Brain microvascular endothelial cell (primary cell): Measurements from ENCODE around the gene TMEM179.

Source experiments
- DNase-seq: peaks from one replicate; pipeline ENCODE4 v3.0.0-alpha.2; 2020
- H3K27ac ChIP-seq: fragments of 250-450 bp; sonication (Bioruptor Pico); 2 replicates; pipeline ENCODE4 v1.5.1; 2020; ENCODE audit warnings: mild to moderate bottlenecking, moderate library complexity
- H3K27me3 ChIP-seq: fragments of 250-450 bp; sonication (Bioruptor Pico); replicated peaks from 2 replicates; pipeline ENCODE4 v1.5.1; 2020; ENCODE audit warnings: mild to moderate bottlenecking
- H3K36me3 ChIP-seq: fragments of 250-450 bp; sonication (Bioruptor Pico); replicated peaks from 2 replicates; pipeline ENCODE4 v1.5.1; 2020; ENCODE audit warnings: mild to moderate bottlenecking
- H3K4me3 ChIP-seq: 2 replicates; pipeline ENCODE4 v1.5.1; 2011; ENCODE audit warnings: low read depth, mild to moderate bottlenecking, control low read depth, low read length, moderate library complexity
- in situ Hi-C: cut with HindIII; loops from 2 replicates; pipeline ENCODE4 v1.10.0; 2017; ENCODE audit warnings: low sequenced_read_pairs, low pct_ligation_motif_present
- TF ChIP-seq, protein P1 (sequence below): IDR thresholded peaks from 2 replicates; pipeline ENCODE4 v1.5.1; 2011; ENCODE audit warnings: low read depth, mild to moderate bottlenecking, moderate library complexity, low read length, control low read depth, inconsistent platforms; ENCODE audit errors: missing control alignments

TMEM179 gene

DNA sequence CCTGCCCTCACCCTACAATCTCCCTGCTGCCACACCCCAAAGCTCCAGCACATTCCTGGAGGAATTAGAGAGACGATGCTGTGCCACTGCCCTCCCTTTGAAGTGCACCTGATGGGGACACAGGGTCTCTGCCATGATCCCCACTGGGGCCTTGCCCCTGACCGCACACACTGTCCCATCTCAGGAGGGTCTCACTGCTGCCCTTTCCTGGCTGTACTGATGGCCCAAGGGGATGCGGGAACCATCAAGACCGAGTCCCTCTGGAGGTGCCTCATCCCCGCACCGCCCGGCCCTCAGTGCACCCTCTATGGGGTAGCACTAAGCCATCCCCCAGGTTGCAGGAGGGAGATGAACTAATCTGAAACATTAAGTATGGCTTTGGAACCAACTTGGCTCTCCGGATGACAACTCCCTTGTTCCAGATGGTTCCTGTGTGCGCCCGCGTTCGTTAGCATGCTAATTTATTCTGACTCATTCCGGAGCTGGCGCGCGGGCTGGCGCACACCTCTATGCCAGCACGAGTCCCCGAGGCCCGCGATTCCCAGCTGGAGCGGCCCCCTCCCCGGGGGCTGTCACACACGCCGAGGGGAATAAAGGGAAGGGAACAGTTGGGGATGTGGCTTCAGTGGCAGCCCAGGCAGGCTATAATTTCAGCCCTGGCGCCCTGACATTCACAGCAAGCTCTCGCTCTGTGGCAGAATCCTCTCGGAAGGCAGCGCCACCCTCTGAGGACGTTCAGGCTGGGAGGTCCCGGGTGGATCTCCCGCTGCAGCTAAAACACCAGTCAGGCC lies 59.2 kb downstream of the TMEM179 start:
- no peak overlapping the region for H3K4me3 ChIP-seq
- in situ Hi-C loops: no loop called here
- no peak for DNase-seq
- H3K36me3 ChIP-seq: no peaks in the 10 kb centered on the region
- TF ChIP-seq, protein P1, sequence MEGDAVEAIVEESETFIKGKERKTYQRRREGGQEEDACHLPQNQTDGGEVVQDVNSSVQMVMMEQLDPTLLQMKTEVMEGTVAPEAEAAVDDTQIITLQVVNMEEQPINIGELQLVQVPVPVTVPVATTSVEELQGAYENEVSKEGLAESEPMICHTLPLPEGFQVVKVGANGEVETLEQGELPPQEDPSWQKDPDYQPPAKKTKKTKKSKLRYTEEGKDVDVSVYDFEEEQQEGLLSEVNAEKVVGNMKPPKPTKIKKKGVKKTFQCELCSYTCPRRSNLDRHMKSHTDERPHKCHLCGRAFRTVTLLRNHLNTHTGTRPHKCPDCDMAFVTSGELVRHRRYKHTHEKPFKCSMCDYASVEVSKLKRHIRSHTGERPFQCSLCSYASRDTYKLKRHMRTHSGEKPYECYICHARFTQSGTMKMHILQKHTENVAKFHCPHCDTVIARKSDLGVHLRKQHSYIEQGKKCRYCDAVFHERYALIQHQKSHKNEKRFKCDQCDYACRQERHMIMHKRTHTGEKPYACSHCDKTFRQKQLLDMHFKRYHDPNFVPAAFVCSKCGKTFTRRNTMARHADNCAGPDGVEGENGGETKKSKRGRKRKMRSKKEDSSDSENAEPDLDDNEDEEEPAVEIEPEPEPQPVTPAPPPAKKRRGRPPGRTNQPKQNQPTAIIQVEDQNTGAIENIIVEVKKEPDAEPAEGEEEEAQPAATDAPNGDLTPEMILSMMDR: no peak
- no peaks in the 10 kb centered on the region for H3K27me3 ChIP-seq
- H3K27ac ChIP-seq: no peak overlapping the region

DNA sequence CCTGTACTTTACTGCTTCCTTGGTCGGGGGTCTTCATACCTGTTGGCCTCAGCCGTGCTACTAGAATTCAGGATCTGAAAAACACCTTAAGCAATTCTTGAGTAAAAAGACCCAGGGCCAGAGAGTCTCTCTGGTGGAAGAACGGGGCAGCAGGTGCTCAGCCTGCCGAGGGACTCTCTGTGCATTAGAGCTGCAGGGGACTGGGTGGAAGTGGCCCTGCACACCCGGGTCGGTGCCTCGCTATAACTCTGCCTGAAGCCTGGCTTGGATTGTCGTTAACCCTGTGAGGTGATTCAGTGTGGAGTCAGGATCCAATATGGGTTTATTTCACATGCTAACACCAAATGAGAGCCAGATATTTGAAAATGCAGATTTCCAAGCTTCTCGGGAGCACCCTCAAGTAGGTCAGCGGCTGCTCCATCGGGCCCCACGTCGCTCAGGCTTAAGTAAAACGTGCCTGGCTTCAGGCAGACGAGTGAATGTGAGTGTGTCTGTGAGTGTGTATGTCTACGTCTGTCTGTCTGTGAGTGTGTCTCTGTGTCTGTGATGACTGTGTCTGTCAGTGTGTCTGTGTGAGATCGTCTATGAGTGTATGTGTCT lies 60.1 kb downstream of the TMEM179 start:
- H3K36me3 ChIP-seq: no peaks in the 10 kb centered on the region
- in situ Hi-C loops: no loop called here
- TF ChIP-seq, protein P1: no peak
- DNase-seq: no peak
- no peak overlapping the region for H3K27ac ChIP-seq
- H3K27me3 ChIP-seq: no peaks in the 10 kb centered on the region
- no peak overlapping the region for H3K4me3 ChIP-seq

DNA sequence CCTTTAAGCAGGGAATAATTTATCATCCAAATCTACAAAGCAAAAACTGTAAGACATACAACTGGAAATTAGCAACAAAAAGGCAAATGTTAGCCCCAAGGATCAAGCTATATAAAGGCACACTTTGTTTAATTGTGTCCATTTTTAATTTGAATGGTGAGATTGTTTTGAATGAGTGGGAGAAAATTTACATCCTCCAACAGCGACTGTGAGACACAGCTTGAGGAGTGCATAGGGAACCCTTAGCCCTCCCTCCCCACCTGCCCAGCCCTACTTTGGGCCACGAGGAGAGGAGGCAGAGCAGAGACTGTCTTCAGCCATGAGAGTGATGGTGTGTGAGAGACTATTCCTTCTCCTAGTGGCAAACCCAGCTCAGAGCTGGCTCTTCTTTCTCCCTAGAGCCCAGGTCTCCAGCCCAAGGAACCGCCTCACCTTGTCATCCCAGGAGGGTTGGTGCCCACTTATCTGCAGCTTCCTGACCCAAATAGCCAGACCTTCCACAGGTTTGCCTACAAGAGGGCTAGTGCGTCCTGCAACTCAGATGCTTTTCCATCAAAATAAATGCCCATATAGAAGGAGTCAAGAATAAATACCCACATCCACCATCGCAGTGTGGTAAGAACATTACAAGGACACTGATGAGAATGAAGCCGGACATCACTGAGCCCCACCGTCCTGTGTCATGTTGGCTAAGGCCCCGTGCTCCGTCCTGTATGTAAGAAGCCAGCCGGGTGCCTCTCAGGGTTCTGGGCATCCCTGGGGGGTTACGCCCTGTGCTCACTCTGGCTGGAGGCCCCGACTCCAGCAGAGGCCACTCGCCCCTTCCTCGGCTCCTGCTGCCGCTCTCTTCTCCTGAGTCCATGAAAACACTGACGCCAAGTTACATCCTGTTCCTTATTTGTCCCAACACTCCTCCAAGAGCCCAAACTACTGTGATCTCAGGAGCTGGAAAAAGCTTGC lies 61.4 kb downstream of the TMEM179 start:
- Histone ChIP-seq H3K27ac (no peak overlapping the region), H3K27me3 (no peaks in the 10 kb centered on the region), H3K4me3 (no peak overlapping the region), H3K36me3 (no peaks in the 10 kb centered on the region)
- no peak for DNase-seq
- TF ChIP-seq, protein P1: no peak
- in situ Hi-C loops: no loop called here

DNA sequence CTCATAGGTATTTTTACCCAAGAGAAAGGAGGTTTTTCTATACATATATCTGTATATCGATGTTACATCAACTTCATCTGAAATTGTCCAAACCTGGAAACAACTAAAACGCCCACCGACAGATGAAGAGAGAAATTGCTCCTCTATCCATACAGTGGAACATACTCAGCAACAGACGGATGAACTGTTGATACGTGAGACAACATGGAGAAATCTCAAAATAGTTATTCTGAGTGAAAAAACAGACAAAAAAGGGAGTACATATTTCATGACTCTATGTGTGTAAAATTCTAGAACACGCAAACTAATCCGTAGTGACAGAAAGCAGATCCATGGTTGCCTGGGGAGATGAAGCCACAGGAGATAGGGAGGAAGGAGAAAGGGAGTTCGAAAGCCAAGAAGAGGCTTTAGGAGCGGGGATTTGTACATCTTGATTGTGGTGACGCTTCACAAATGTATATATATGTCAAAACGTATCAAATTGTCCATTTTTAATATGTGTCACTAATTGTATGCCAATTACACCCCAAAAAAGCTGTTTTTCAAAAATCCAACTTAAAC lies 62.6 kb downstream of the TMEM179 start:
- H3K27me3 ChIP-seq: no peaks in the 10 kb centered on the region
- H3K27ac ChIP-seq: no peak overlapping the region
- TF ChIP-seq, protein P1: no peak
- in situ Hi-C loops: no loop called here
- H3K4me3 ChIP-seq: no peak overlapping the region
- no peaks in the 10 kb centered on the region for H3K36me3 ChIP-seq
- no peak for DNase-seq
